Ascending aorta (tissue), 2 donors: ENCODE results near the gene RASGRP3. TPM values are rescaled to one million over a fixed set of nuclear protein-coding genes. Genes with fewer than 3 reads are reported as not detected.

Experiments
- DNase-seq, 2 donors: peaks; one replicate each; pipeline ENCODE4 v3.0.0-alpha.2; 2019; ENCODE audit warnings: low spot score in 2 of 2
- H3K27ac ChIP-seq, 2 donors: fragments of 200-600 bp; sonication (generic); one replicate each; pipeline ENCODE4 v1.5.1; 2016 to 2017; ENCODE audit warnings: mild to moderate bottlenecking in 1 of 2
- H3K27me3 ChIP-seq: fragments of 200-600 bp; sonication (generic); one replicate; pipeline ENCODE4 v1.5.1; 2017
- H3K36me3 ChIP-seq, 2 donors: fragments of 200-600 bp; sonication (generic); one replicate each; pipeline ENCODE4 v1.5.1; 2016
- H3K4me1 ChIP-seq, 2 donors: fragments of 200-600 bp; sonication (generic); one replicate each; pipeline ENCODE4 v1.5.1; 2016 to 2017; ENCODE audit warnings: mild to moderate bottlenecking in 1 of 2
- H3K4me3 ChIP-seq, 2 donors: fragments of 200-600 bp; sonication (generic); one replicate each; pipeline ENCODE4 v1.5.1; 2016 to 2017; ENCODE audit warnings: mild to moderate bottlenecking in 1 of 2
- H3K9me3 ChIP-seq, 2 donors: fragments of 200-600 bp; sonication (generic); one replicate each; pipeline ENCODE4 v1.5.1; 2016
- CTCF ChIP-seq, 3 experiments: fragments of 200-600 bp in 2 of 3; fragments of 450-650 bp in 1 of 3; sonication (generic) in 2 of 3; IDR thresholded peaks; one replicate each; pipeline ENCODE4 v1.5.1; 2016 to 2019; ENCODE audit warnings: antibody characterized with exemption in 3 of 3, mild to moderate bottlenecking in 1 of 3, moderate library complexity in 1 of 3
- intact Hi-C: fragments of 100-400 bp; cut with DNase I; formaldehyde crosslinking; loops from one replicate; pipeline ENCODE4 v1.15.1; 2023
- total RNA-seq: library from RNA; depleted of rRNA; stranded (reverse); fragments of >200 nt; gene quantifications from one replicate; pipeline ENCODE4 v1.1.0, GENCODE V29; 2016

The RASGRP3 gene
- total RNA-seq, 1 donor from 2014 or later, result 1.6 TPM

GRCh38 chr2:33488715-33489540, 12.5 kb downstream of the RASGRP3 start:
- H3K4me1 ChIP-seq, result peaks cover 0 to 7% of the 10 kb centered on the region in 2 donors
- DNase-seq, result no peak
- H3K27ac ChIP-seq, result no peak overlapping the region
- H3K36me3 ChIP-seq, result no peaks in the 10 kb centered on the region
- no peak for TF ChIP-seq CTCF (IDR thresholded peaks at IDR 0.05)
- H3K27me3 ChIP-seq, result no peaks in the 10 kb centered on the region
- intact Hi-C loops, result no loop called here
- H3K9me3 ChIP-seq, result peaks cover 0 to 10% of the 10 kb centered on the region in 2 donors
- H3K4me3 ChIP-seq, result no peak overlapping the region

- intact Hi-C loops, result no loop called here
- H3K9me3 ChIP-seq, result peaks cover 0 to 10% of the 10 kb centered on the region in 2 donors
- H3K36me3 ChIP-seq, result no peaks in the 10 kb centered on the region
- no peaks in the 10 kb centered on the region for H3K27me3 ChIP-seq
- no peaks in the 10 kb centered on the region for H3K4me1 ChIP-seq
- no peak overlapping the region for H3K4me3 ChIP-seq
- no peak overlapping the region for H3K27ac ChIP-seq
- TF ChIP-seq CTCF (IDR thresholded peaks at IDR 0.05), result no peak
- DNase-seq, result no peak
Measured at GRCh38 chr2:33489835-33490431, 13.5 kb downstream of the RASGRP3 start.

- Histone ChIP-seq H3K4me3 (no peak overlapping the region), H3K36me3 (no peaks in the 10 kb centered on the region), H3K4me1 (no peaks in the 10 kb centered on the region), H3K27me3 (no peaks in the 10 kb centered on the region), H3K9me3 (peaks cover 0 to 6% of the 10 kb centered on the region in 2 donors), H3K27ac (no peak overlapping the region)
- DNase-seq, result no peak
- no peak for TF ChIP-seq CTCF (IDR thresholded peaks at IDR 0.05)
- intact Hi-C loops, result no loop called here
Measured at GRCh38 chr2:33491441-33492084, 15.1 kb downstream of the RASGRP3 start.

GRCh38 chr2:33492399-33493134, 16.1 kb downstream of the RASGRP3 start:
- no peak overlapping the region for H3K4me3 ChIP-seq
- TF ChIP-seq CTCF (IDR thresholded peaks at IDR 0.05), result no peak
- no peak for DNase-seq
- no peaks in the 10 kb centered on the region for H3K4me1 ChIP-seq
- intact Hi-C loops, result no loop called here
- H3K27ac ChIP-seq, result no peak overlapping the region
- H3K36me3 ChIP-seq, result no peaks in the 10 kb centered on the region
- H3K9me3 ChIP-seq, result no peaks in the 10 kb centered on the region
- no peaks in the 10 kb centered on the region for H3K27me3 ChIP-seq

- intact Hi-C loops, result no loop called here
- no peaks in the 10 kb centered on the region for H3K27me3 ChIP-seq
- no peak for DNase-seq
- H3K4me3 ChIP-seq, result no peak overlapping the region
- no peaks in the 10 kb centered on the region for H3K36me3 ChIP-seq
- H3K27ac ChIP-seq, result no peak overlapping the region
- H3K4me1 ChIP-seq, result no peaks in the 10 kb centered on the region
- TF ChIP-seq CTCF (IDR thresholded peaks at IDR 0.05), result no peak
- no peaks in the 10 kb centered on the region for H3K9me3 ChIP-seq
Measured at GRCh38 chr2:33494155-33494779, 17.8 kb downstream of the RASGRP3 start.
